ENCODE measurements around the gene PKIG. TPM values are rescaled to one million over a fixed set of nuclear protein-coding genes. Genes with fewer than 3 reads are reported as not detected.

Gene PKIG
- total and polyA plus RNA-seq, 2 of the 8 experiments (the other 6 are each of a cell fraction or from before 2014, with no cell fraction given): 26.7 to 34.3 TPM

GRCh38 chr20:44543358-44543757 lies 39.0 kb upstream of the PKIG start:
- peaks cover 0 to 1% of the 10 kb centered on the region in 2 experiments for H4K20me1 ChIP-seq (replicated peaks in 1 of 2; ENCODE audit: control insufficient read depth in 1 of 2, insufficient read depth in 2 of 2, low read length in 2 of 2)
- H3K9ac ChIP-seq (replicated peaks in 1 of 4; ENCODE audit: extremely low read depth in 1 of 4, low read depth in 3 of 4, low read length in 3 of 4): no peak overlapping the region
- FAIRE-seq (no peak), DNase-seq (ENCODE audit: low read depth in 1 of 2, low spot score in 2 of 2) (no peak)
- H3K4me2 ChIP-seq (ENCODE audit: insufficient read depth in 1 of 2, low read depth in 2 of 2, low read length in 2 of 2): no peak overlapping the region
- no peak overlapping the region for H3K4me3 ChIP-seq (ENCODE audit: extremely low read depth in 1 of 4, insufficient read depth in 2 of 4, low read depth in 3 of 4, low read length in 4 of 4)
- no peak overlapping the region for H2BK5ac ChIP-seq (ENCODE audit: low read depth, low read length)
- H2BK120ac ChIP-seq (replicated peaks; ENCODE audit: low read depth, low read length): no peak overlapping the region
- no peak overlapping the region for H2AFZ ChIP-seq (ENCODE audit: low read length)
- H3K79me2 ChIP-seq (ENCODE audit: control insufficient read depth in 1 of 2, insufficient read depth in 2 of 2, low read length in 2 of 2): 0 out of 4 replicates have a peak, but pooled peaks cover 0 to 3% of the 10 kb centered on the region in 2 experiments
- no peak overlapping the region for H2AK5ac ChIP-seq (ENCODE audit: low read depth, low read length)
- no peak overlapping the region for H2BK15ac ChIP-seq (ENCODE audit: low read length)
- WGBS, 2 experiments (ENCODE audit: extremely low coverage in 1 of 2, insufficient coverage in 1 of 2, insufficient read length in 1 of 2, insufficient replicate concordance in 2 of 2, low coverage in 1 of 2, low lambda C conversion rate in 2 of 2, missing lambda C conversion rate in 1 of 2): 90% methylated on average over 3 of the region's 3 CpGs; no CpG with 5 or more reads in 1 of the 2 experiments
- no peaks in the 10 kb centered on the region for H3K27me3 ChIP-seq (replicated peaks in 1 of 4; ENCODE audit: control insufficient read depth in 3 of 4, extremely low read depth in 1 of 4, insufficient read depth in 3 of 4, low read length in 3 of 4)
- H4K5ac ChIP-seq (ENCODE audit: insufficient read length, low read depth, low read length): no peak overlapping the region
- H4K91ac ChIP-seq (replicated peaks; ENCODE audit: insufficient read length, low read length): no peak overlapping the region
- H3K36me3 ChIP-seq (ENCODE audit: control insufficient read depth in 2 of 4, insufficient read depth in 4 of 4, low read length in 3 of 4): no peaks in the 10 kb centered on the region
- H3K18ac ChIP-seq (ENCODE audit: extremely low read depth, low read length): no peak overlapping the region
- H3K56ac ChIP-seq (replicated peaks; ENCODE audit: insufficient read length, low read depth, low read length): no peak overlapping the region
- H3K4me1 ChIP-seq (replicated peaks in 1 of 4; ENCODE audit: control insufficient read depth in 3 of 4, insufficient read depth in 4 of 4, low read length in 3 of 4): no peaks in the 10 kb centered on the region
- POLR2A ChIA-PET (ENCODE audit: partially characterized antibody): interaction anchor here (0.6 kb wide), 1 partner anchor 238 kb away, joined by 3 read pairs; no protein-coding TSS in a partner anchor
- H3K27ac ChIP-seq (ENCODE audit: low read depth, low read length): no peak overlapping the region
- no peaks in the 10 kb centered on the region for H3K9me3 ChIP-seq (ENCODE audit: insufficient read depth in 2 of 2, low read depth in 1 of 2, low read length in 1 of 2)
- no peaks in the 10 kb centered on the region for H3K23me2 ChIP-seq (ENCODE audit: low read depth, low read length)
- H3K23ac ChIP-seq (ENCODE audit: insufficient read length): no peak overlapping the region
- no peak overlapping the region for H2BK20ac ChIP-seq (ENCODE audit: low read length)
- no peak overlapping the region for H2BK12ac ChIP-seq (ENCODE audit: low read depth, low read length)
- CTCF ChIA-PET (ENCODE audit: partially characterized antibody): interaction anchor here (1.1 to 1.6 kb wide), 4 partner anchors 9 to 56 kb away, joined by 3 to 4 read pairs (median 4); no protein-coding TSS in a partner anchor
- H3K14ac ChIP-seq (ENCODE audit: insufficient read length): no peak overlapping the region
- H3K79me1 ChIP-seq (ENCODE audit: low read depth, low read length): peaks cover 2% of the 10 kb centered on the region
- H3K4ac ChIP-seq (replicated peaks; ENCODE audit: insufficient read length, low read depth, low read length): no peak overlapping the region
- H4K8ac ChIP-seq (ENCODE audit: extremely low read depth, insufficient read depth, low read length): no peak overlapping the region
- TF ChIP-seq EGR1 (IDR thresholded peaks at IDR 0.05; ENCODE audit: borderline replicate concordance, low read depth, low read length): no peak
- no peak for TF ChIP-seq TBP (IDR thresholded peaks at IDR 0.05; ENCODE audit: low read depth, low read length)
- no peak for TF ChIP-seq CBX8 (IDR thresholded peaks at IDR 0.05; ENCODE audit: borderline replicate concordance, low read depth, low read length)
- no peak for TF ChIP-seq POU5F1 (IDR thresholded peaks at IDR 0.05; ENCODE audit: low read depth, low read length)
- no peak for TF ChIP-seq SP4 (IDR thresholded peaks at IDR 0.05; ENCODE audit: low read length)
- TF ChIP-seq SRF (IDR thresholded peaks at IDR 0.05; ENCODE audit: low read depth, low read length): no peak
- TF ChIP-seq USF2 (IDR thresholded peaks at IDR 0.05; ENCODE audit: low read length): no peak
- TF ChIP-seq CHD1 (IDR thresholded peaks at IDR 0.05; ENCODE audit: low read depth, low read length): no peak
- TF ChIP-seq CEBPB (IDR thresholded peaks at IDR 0.05; ENCODE audit: low read depth, low read length): no peak
- no peak for TF ChIP-seq KDM4A (IDR thresholded peaks at IDR 0.05; ENCODE audit: low read depth, low read length, severe bottlenecking)
- TF ChIP-seq FOSL1 (IDR thresholded peaks at IDR 0.05; ENCODE audit: insufficient read depth, low read depth, low read length): no peak
